Measurements from ENCODE around the gene TAF1D. TPM values are rescaled to one million over a fixed set of nuclear protein-coding genes. Genes with fewer than 3 reads are reported as not detected.
"Not testable (repeated sequence)": the region's sequence is repeated elsewhere in the genome, so short reads cannot be mapped to it uniquely, and the experiment has no call there.

Gene TAF1D
- total RNA-seq, 1 donor from 2014 or later, result 174 TPM

DNA sequence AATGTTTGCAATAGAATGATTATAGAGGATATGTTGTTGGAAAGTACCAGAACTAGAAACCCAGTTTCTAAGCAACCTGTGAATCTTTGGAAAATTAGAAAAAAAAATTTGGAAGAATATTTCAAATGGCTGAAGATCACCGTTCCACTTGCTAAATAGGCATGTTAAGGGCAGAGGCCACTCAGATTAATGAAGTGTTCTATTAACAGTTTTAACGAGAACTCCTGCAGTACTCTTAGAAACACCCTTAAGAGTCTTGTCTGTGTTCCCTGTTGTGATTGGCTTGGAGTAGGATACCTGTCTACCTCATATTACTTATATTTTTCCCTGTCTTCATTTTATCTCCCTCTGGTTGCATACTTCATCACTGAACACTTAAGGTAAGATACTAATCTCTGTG, 4.8 kb upstream of the TAF1D start:
- no peak for DNase-seq

DNA sequence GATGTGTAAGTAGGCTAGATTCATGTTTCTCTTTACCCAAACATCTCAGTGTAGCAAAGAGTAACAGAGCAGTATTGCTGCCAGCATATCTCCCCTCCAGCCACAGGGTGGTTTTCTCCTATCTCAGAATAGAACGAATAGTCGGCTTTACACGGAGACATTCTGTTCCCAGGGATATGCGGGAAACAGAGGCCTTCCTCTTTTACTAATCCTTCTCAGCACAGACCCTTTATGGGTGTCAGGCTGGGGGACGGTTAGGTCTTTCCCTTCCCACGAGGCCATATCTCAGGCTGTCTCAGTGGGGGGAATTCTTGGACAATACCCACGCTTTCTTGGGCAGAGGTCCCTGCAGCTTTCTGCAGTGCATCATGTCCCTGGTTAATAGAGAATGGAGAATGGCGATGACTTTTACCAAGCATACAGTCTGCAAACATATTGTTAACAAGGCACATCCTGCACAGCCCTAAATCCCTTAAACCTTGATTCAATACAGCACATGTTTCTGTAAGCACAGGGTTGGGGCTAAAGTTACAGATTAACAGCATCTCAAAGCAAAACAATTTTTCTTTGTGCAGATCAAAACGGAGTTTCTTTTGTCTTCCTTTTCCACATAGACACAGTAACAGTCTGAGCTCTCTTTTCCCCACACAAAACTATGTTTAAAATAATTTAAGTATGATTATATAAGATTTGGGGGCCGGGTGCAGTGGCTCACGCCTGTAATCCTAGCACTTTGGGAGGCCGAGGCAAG, 3.9 kb upstream of the TAF1D start:
- DNase-seq, result not testable (repeated sequence)

DNA sequence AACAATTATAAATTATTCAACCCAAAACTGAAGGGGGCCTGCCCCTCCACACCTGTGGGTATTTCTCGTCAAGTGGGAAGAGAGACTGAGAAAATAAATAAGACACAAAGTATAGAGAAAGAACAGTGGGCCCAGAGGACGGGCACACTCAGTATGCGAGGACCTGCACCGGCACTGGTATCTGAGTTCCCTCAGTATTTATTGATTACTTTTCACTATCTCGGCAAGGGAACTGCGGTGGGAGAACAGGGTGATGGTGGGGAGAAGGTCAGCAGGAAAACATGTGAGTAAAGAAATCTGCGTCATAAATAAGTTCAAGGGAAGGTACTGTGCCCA, 3.3 kb upstream of the TAF1D start:
- no peak for DNase-seq

DNA sequence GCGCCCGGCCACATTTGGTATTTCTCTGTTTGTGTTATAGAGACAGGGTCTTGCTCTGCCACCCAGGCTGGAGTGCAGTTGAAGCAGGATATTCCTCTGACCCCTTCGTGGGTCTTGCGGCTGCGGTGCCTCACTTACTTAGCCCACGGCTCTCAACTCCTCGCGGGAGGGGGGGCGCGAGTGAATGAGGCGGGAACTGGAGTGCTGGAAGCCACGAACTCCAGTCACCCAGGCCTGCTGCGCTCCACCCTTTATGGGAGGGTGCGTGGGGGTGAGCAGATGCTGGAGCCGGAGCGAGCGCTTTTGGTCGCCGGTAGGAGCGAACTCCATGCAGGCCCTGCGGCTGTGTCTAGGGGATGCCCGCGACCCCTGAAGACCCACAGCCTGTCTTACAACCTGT, 2.0 kb upstream of the TAF1D start:
- no peak for DNase-seq

DNA sequence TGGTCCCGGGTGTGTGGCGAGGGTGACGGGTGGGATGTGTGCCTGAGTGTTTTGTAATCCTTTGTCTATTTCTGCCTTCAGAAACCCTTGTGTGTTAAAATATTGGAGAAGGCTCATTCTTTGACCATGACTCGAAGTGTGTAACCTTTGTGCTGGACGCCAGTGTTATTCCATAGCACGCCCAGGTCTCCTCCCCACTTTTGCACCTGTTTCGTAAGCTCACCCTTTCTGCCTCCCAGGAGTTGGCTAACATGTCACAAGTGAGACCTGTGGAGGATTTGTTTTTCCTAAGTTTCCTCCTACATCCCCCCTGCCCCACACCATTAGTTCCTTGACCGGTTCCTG, 559 bp upstream of the TAF1D start:
- DNase-seq, result peak; percentile 69

DNA sequence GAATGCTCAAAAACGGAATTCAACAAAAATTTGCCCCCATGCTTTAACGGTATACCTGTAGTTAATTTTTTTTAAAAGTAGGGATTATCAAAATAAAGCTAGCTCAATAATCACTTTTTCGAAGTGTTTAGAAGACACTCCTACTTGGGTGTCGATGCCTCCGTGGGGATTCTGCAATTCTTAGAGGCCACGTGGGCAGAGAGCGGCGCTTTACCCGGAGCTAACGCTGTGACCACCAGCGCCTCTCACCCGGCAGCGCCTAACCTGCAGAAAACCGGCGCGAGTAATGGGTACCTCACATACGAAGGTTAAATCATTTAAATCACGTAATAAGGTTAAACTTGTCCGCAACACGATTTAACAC, 583 bp downstream of the TAF1D start:
- peak; percentile 74 for DNase-seq

DNA sequence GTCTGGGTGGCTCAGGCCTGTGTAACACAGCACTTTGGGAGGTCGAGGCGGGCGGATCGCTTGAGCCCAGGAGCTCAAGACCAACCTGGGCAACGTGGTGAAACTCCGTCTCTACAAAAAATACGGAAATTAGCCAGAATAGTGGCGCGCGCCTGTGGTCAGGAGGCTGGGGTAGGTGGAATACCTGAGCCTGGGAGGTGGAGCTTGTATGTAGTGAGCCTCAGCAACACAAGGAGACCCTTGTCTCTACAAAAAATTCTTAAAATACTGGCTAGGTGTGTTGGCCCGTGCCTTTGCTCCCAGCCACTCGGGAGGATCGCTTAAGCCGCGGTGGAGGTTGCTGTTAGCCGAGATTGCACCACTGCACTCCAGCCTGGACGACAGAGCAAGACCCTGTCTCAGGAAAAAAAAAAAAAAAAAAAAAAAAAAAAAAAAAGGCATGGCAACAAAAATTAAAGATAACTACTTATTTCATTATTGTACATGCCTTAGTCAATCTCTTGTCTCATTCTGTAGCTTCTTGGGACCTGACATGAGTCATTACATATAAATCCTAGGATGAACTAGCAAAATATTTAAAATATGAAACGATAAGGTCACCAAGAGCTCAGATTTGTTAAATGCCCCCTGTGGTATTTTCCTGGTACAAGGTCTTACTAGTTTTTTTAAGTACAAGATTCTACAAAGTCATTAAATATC, 1.1 kb downstream of the TAF1D start:
- peak; percentile 17 for DNase-seq

DNA sequence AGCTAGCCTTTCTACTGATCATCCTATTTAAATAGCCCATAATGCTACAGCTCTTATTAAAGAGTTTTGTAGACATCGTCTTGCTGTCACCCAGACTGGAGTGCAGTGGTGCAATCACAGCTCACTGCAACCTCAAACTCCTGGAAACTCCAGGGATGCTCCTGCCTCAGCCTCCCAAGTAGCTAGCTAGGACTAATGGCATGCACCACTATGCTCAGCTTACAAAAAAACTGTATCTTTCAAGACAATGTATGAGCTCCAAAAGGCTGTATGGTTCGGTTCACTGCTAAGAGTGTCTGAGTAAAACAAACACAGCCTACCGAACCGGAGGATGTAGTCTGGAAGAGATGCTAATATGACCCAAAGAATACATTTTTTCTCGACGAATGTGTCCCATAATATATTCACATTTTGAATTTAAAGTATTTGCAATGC, 2.6 kb downstream of the TAF1D start:
- DNase-seq, result peak; percentile 19

DNA sequence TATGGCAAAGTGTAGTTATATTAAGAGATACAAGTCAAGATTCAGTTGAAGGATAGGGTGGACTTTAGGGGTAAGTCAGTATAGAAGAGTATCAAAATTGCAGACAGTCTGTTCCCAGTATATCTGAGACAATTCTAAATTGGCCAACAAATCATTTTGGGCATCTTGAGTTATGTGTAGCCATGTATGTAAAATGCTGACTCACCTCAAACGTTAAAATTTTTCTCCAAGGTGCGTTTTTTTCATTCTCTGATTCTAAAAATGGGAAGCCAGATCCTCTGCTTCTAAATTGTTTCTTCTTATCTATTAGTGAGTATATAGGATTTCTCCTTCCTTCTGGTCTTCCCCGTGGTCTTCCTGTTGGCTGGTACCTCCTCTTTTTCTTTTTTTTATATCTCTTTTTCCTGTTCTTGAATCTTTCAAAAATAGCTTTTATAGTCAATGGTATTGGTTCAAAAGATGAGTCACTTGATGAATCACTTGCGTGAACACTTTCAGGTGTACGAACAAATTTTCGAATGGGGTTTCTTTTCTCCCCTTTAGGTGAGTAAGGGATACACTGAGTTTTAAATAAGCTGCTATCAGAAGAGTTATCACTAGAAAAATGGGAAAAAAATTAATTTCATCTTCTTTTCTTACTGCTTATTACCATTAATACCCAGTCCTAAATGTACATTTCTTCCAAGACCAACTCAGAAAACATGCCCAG, 3.2 kb downstream of the TAF1D start:
- DNase-seq, result peak; percentile 33

DNA sequence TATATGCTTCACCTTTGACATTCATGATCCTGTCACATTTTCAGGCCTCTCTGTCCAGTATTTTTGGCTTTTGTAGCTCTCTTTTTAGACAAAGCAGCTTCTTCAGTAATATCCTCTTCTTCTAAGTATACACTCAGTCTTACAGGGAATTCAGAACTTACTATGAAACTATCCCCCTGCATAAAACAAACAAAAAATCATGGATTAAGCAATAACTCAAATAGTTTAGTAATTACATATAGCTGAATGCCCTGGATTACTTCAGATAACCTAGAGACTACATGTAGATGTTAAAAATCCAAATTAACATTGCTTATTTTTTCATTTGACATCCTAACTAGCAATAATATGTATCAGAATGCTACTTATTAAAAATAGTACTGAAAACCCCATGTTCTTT, 5.2 kb downstream of the TAF1D start:
- no peak for DNase-seq

DNA sequence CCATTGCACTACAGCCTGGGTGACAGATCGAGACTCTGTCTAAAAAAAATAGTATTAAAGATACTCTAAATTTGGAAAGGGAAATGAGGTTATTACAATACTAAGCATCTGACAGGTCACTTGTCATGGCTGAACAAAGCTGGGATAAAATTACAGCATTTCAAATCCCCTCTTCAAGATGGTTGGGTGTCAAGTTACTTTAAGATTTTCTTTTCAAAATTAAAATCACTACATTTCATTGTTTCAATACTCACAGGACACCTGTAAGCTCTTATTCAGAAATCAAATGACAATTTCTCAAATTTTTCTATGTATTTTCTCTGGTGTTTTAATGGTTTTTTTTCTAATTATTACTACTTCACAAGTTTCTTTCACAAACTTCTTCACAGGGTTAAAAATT, 5.7 kb downstream of the TAF1D start:
- DNase-seq, result no peak

DNA sequence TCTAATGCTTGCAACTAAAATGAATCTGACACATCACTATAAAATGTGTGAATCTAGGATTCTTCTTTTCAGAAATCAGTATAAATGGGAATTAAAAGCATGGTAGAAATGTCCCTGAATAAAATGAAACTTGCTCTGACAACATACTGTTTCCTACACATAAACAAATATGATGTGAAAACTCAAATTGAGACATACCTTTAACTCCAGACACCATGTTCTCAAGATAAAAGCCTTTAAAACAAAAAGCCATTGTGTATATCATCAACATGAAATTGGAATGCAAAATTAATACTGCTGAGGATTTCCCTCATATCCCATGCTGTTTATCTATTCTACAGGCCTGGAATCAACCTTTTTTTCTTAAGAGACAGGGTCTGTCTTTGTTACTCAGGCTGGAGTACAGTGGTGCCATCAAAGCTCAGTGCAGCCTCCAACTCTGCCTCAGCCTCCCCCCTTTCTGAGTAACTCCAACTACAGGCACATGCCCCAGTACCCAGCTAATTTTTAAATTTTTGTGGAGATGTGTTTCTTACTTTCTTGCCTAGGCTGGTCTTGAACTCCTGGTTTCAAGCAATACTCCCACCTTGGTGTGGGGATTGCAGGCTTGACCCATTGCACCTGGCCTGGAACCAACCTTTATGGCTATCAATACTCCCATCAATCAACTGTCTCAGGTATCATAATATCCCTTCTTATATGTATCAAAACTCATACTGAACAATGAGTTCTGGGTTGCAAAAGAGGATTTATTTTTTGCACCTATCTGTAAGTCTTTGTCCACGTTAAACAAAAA, 6.7 kb downstream of the TAF1D start:
- no peak for DNase-seq

DNA sequence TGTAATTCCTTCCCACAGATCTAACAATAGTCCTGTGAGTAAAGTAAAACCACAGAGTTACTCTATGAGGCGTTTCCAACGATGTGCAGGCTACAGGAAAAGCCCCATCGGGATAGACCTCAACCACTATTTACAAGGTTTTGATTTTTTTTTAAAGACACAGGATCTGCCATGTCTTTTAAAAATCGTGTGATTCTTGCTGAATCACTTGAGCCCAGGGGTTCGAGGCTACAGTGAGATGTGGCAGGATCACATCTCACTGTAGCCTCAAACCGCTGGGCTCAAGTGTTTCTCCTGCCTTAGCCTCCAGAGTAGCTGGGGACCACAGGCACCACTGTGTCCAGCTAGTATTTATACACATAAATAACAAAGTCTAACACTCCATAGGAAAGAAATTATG, 7.8 kb downstream of the TAF1D start:
- DNase-seq, result no peak

DNA sequence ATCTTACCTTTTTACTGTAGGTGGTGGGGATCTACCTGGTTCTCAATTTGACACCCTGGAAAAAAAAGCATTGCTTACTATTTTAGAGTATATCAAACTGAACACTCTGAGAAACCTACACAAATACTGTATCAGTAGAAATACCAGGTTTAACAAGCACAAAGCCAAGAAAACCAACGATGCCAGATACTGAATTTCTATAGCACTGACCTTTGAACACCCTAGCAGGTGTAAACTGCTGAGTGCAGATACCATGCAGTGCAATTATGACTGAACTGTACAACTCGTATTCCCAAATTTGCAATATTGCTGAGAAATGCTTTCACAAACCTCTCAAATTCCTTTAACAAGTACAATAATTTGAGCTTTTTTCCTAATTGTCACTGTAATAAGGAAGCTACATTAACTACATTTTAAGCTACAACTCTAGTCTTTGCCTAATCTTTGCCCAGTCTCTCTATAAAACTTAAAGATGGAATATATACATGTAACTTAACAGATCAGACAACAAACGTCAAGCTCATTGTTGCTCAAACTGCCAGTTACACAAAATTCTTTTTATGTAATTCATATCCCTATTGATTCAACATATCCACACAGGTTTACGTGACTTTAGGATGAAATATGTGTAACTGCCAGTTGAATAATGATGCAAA, 8.9 kb downstream of the TAF1D start:
- no peak for DNase-seq

DNA sequence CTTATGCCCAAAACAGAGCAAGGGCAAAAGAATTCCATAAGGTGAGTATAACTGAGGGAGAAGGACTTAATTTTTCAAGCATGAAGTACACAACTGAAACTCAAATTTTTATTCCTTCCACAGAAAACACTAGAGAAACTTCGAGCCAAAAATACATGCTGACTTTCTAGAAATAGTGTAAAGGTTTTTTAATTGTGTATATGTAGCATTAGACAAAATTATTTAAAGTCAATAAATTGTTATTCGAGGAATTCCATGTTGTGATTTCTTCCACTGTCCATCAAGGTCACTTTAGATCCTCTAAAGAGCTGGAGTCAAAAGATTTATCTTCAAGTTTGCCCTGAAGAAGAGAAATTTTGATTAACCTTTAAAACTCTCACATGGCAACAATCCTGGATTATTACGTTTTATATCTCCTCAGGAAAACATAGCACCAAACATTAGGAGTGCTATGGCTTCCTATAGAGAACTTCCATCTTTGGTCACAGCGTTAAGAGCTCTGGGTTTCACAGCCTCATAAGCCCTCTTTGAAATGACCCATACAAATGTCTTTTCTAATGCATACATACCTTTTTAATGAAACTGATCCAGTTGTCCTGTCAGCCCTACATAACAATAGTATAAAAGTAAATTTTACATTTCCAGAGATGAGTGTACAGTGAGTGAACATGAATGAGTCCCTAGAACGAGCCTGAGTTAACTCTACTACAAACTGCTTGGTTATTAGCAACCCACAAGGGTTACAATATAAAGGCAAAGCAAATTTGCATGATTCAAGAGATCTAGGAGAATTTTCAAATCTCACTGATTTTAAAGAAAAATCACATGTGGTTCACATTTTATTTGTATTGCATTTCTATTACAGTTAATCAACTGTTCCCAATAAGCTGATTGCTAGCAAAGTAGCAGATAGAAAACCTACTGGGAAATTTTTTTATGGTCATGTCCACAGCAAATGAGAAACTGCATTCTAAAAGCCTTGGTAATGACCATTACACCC, 10.9 kb downstream of the TAF1D start:
- no peak for DNase-seq

DNA sequence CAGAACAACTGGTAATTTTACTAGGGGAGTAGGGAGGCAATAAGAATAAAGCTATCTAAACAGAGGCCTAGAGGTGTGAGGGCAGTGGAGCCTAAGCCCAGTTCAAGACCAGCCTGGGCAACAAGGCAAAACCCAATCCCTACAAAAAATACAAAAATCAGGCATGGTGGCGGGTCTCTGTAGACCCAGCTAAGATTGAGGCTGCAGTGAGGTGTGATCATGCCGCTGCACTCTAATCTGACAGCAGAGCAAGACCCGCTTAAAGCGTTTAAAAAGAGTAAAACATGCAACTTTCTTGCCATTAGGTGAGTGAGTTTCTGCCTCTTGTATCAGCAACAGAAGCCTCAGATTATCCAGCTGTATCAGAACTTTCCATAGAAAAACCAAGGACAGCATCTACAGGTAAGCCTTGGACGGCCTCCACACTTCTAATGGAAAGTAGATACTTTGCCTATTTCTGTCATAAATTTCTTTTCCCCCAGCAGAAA, 12.1 kb downstream of the TAF1D start:
- no peak for DNase-seq

DNA sequence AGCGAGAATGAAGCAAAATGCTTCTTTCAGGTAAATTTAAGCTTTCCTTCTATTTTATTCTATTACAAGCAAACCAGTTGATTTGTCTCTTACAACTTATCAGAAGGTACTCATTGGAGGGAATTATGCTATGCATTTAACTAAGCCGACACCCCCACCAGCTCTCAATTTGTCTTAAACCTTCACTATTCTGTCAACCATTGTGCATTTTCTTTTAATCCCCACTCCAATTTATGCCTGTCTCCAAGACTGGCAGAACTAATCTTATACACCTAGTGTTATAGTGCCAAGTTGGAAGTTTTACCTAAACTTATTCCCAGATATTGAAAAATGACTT, 12.5 kb downstream of the TAF1D start:
- DNase-seq, result no peak

DNA sequence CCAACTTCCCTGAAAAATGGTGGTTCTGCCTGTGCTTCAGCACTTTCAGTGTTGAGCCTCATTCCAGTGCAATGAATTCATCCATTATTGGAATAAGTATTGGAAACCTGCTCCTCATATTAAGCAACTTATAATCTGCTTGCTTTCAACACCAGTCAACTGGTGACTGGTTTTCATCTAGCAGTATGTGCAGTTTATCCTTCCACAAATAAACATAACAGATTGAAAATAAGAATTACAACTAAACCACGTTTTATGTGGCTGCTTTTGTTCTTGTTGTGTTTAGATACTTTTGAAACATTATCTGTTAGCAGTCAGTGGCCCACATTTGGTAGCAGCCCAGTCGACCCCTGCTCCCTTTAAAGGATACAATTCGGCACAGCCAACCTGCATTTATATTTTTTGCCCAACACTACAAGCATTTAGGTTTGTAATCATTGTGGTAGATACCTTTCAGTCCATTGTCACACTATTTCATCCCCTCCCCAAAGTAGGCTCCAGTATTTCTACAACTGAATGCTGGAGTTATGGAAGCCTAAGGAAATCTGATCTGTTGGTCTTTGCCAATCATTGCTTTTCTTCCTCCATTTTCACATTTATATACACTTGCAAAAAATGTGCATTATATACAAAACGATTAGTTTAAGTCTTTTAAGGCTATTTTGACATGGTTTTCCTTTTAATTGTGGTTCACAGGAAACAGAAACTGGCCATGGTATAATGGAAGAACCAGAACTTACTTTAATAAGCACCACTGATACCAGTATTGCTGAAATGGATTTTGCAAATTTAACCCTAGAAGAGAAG, 13.1 kb downstream of the TAF1D start:
- DNase-seq, result no peak

DNA sequence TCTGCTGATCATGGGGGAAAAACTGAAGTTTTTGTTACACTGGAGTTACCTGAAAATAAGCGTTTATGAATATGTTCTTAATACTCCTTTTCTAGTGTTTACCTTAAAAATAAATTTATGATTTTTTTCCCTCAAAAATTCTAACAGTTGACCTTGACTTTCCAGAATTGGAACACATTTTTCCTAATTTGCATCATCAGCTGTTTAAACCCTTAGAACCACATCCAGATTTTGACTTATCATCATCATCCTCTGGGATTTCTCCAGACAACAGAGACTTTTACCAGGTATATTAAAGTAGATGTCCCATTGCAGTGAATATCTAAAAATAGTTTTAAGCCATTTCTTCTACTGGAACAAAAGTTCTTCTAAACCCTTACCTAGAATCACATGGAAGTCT, 17.2 kb downstream of the TAF1D start:
- no peak for DNase-seq

DNA sequence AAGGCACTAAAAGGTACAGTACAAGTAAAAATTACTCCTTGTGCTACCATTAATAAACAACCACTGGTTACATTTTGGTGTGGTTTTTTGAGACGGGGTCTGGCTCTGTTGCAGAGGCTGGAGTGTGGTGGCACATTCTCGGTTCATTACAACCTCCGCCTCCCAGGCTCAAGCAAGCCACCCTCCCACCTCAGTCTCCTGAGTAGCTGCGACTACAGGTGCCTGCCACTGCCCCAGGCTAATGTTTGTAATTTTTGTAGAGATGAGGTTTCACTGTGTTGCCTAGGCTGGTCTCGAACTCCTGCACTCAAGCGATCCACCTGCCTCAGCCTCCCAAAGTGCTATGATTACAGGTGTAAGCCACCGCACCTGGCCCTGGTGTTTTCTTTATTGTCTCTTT, 20.8 kb downstream of the TAF1D start:
- no peak for DNase-seq

DNA sequence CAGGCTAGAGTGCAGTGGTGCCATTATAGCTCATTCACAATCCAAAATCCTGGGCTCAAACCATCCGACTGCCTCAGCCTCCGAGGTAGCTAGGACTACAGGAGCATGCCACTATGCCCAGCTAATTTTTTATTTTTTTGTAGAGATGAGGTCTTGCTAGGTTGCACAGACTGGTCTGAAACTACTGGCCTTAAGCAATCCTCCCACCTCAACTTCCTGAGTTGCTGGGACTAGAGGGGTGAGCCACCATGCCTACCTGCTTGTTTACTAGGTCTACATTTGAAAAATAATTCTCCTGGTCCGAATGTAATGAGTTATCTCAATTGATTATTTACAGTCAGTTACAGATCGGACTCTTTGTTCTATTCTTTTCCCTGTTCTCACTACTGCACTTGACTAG, 22.0 kb downstream of the TAF1D start:
- DNase-seq, result no peak
